PC-3 (cell line): ENCODE measurements around the gene PRF1.
"Not testable (repeated sequence)": the region's sequence is repeated elsewhere in the genome, so short reads cannot be mapped to it uniquely, and the experiment has no call there.

Source experiments
- CTCF ChIP-seq: fragments of 300-600 bp; sonication (generic); conservative IDR thresholded peaks from 2 replicates; pipeline ENCODE4 v1.5.1; 2017; ENCODE audit warnings: antibody characterized with exemption, low read depth, mild to moderate bottlenecking, low read length
- EZH2 ChIP-seq: fragments of 300-600 bp; sonication (generic); IDR thresholded peaks from one replicate; pipeline ENCODE4 v1.6.1; 2017; ENCODE audit warnings: antibody characterized with exemption, mild to moderate bottlenecking, low read length; ENCODE audit not compliant: unreplicated experiment
- EZH2phosphoT487 ChIP-seq: fragments of 300-600 bp; sonication (generic); IDR thresholded peaks from 2 replicates; pipeline ENCODE4 v1.6.1; 2018; ENCODE audit warnings: mild to moderate bottlenecking, antibody characterized with exemption, low read length, borderline replicate concordance

DNA sequence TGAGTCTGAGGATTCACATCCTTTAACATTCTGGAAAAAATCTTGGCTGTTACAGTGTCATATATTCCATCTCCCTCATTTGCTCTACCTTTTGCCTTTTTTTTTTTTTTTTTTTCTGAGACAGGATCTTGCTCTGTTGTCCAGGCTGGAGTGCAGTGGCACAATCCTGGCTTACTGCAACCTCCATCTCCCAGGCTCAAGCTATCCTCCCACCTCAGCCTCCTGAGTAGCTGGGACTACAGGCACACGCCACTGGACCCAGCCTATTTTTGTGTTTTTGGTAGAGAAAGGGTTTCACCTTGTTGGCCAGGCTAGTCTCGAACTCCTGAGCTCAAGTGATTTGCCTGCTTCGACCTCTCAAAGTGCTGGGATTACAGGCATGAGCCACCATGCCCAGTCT, 11.8 kb upstream of the PRF1 start:
- not testable (repeated sequence) for TF ChIP-seq CTCF, EZH2, EZH2phosphoT487
